Hematopoietic multipotent progenitor cell treated with erythropoietin and hydrocortisone succinate and interleukin-3 and kit ligand, for 8 days (in vitro differentiated cells): ENCODE data around the gene DDC.

Experiments used
- DNase-seq: peaks from one replicate; pipeline ENCODE4 v3.0.0-alpha.2; 2015

DDC gene

DNA sequence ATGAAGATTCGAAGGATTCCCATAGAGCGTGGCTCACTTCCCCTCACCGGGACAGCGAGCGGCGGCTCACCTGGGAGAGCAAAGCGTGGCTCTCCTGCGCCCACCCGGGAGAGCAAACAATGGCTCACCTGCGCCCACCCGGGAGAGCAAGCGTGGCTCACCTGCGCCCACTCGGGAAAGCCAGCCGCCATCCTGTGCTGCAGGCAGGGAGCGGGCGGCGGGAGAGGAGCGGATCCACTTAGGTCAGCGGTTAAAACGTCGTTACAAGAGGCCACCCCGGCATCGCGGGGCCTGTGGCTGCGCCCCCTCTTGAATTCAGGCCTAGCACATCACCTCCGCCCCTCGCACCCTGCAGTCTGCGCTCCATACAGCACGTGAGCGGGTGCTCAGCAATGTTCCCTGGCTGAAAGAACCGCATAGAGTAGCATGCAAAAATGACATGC is 114.6 kb downstream of the DDC start:
- peak; percentile 31 for DNase-seq

GRCh38 chr7:50449881-50450589 is 115.2 kb downstream of the DDC start, which contains the start of gene FIGNL1:
FIGNL1 (minus strand) TSS chr7:50450350; CDS start chr7:50447287, 3,063 bp downstream.
- peak; percentile 86 for DNase-seq

GRCh38 chr7:50449501-50449880 is 115.7 kb downstream of the DDC start:
- DNase-seq, result peak; percentile 15

GRCh38 chr7:50448823-50449222 is 116.4 kb downstream of the DDC start:
- DNase-seq, result no peak

- no peak for DNase-seq
Observed at GRCh38 chr7:50446542-50446960, 118.7 kb downstream of the DDC start.

- no peak for DNase-seq
Observed at GRCh38 chr7:50436133-50436806, 128.9 kb downstream of the DDC start.

DNA sequence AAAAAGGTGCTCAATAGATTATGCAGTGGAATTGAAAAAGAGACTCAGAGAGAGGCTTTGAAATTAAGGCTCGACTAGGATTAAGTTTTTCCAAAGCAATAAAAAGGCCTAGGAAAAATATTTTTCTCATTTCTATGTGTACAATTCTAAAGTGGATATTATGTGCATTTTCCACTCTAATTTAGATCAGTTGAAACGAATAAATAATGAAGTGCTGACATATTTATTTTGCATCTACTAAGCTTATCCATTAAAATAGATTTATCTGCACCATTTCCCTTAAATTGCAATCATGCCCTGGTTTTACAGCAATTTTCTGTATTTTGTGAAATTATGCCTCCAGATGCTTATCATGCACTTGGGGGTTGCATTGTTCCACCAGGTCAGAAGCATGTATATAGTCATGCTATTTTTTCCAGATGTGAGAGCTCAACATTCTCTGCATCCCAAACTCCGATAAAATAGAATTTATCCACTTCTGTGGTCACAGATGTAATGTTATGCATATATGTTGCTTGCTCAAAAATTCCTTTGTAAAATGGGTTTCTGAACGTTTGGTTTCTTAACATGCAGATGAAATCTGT is 133.4 kb downstream of the DDC start:
- no peak for DNase-seq

DNA sequence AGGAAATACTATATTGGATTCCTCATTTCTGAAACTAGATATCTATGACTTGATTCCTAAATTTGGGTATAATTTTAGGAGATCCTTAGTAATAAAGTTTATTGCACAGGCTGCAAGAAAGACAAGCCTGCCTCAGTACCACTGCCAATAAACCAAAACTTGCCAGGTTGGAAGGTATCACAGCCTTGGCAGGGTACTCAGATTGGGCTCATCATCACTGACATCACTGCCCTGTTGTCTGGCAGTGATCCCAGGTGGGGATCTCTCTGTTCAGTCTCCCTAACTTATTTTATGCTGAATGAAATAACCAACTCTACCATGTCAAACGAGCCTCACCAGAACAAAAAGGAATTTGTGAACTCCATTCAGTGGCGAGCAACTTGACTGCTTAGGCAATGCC is 133.9 kb downstream of the DDC start:
- DNase-seq, result no peak

DNA sequence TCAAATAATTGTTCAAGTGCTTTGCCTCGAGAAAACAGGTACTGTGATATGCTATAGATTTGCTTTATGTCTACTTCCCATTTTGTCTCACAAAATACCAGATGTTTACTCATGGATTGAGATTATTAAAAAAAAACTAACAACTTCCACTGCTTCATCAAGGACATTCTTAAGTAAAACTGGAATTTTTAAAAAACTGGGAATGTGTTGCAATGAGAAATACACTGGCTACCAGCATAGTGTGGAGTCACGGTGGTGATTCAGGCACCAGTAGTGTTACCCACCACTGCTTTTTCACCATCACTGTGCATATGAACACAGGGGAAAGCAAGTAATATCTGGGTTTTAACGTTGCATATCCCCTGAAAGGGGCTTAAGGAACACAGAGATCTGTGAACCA is 136.3 kb downstream of the DDC start:
- DNase-seq, result no peak

DNA sequence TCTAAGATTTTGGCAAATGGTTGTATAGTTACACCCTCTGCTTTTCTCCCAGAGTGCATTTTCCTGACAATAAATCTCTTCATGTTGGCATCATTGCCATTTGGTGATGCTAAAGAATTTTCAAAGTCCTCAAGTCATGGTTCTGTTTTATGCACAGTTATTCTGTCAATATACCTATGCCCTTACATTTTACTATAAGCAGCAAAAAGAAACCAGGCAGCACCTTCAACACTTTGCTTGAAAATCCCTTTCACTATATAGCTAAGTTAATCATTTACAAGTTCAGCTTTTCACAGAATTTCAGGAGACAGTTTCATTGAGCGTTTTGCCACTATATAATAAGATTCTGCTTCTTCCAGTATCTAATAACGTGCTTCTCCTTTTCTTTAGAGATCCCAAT is 137.7 kb downstream of the DDC start:
- no peak for DNase-seq

- no peak for DNase-seq
Observed at GRCh38 chr7:50426280-50427045, 138.7 kb downstream of the DDC start.

DNA sequence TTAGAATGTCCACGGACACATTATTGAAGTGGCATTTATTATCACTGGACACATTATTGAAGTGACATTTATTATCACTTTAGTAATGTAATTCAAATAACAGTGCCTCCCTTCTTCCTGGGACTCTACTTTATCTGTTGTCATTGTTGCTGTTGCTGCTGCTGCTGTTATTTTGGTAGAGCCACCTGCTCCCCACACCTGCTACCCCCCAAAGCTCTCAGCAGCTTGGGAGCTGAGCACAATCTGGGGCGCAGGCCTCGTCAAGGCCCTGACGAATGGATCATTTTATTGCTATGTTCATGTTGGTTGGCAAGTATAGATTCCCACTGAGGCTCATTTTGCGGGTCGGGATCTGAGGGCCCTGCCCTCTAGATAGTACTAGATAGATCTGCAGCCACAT is 139.9 kb downstream of the DDC start:
- no peak for DNase-seq

GRCh38 chr7:50423860-50424259 is 141.3 kb downstream of the DDC start:
- DNase-seq, result no peak

DNA sequence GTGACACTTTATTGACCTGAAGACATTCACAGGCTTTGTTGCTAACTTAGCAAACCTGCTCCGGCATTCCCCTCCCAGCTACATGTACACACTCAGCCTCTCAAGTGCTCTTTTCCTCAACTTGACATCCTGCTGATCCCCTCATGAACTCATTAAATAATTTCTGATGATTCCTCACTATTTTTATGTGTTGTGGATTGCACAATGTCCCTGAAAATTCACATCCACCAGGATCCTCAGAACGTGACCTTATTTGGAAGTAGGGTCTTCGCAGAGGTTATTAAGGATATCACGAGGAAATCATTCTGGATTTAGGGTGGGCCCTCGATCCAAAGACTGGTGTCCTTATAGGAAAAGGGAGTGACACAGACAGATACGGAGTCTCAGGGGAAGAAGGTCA is 142.3 kb downstream of the DDC start:
- no peak for DNase-seq

DNA sequence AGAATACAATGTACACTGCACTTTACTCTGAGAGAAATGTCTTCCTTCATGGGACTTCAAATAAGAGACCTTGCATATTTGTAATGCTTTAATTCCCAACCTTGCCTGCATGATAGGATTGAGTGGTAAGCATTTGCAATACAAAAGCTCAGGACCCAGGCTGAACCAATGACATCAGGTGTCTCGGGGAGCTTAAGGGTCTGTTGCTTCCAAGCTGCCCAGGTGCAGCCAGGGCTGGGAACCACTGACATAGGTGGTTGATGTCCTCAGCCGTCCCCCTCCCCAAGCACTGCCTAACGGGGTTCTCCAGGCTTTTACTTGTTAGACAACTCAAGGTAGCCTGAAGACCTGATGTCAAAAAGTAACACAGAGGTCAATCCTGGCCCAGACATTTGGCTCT is 144.2 kb downstream of the DDC start:
- DNase-seq, result no peak

GRCh38 chr7:50418526-50419290 is 146.5 kb downstream of the DDC start:
- no peak for DNase-seq

- DNase-seq, result peak; percentile 88
Observed at GRCh38 chr7:50418086-50418515, 147.1 kb downstream of the DDC start.

GRCh38 chr7:50416527-50417182 is 148.6 kb downstream of the DDC start:
- no peak for DNase-seq

DNA sequence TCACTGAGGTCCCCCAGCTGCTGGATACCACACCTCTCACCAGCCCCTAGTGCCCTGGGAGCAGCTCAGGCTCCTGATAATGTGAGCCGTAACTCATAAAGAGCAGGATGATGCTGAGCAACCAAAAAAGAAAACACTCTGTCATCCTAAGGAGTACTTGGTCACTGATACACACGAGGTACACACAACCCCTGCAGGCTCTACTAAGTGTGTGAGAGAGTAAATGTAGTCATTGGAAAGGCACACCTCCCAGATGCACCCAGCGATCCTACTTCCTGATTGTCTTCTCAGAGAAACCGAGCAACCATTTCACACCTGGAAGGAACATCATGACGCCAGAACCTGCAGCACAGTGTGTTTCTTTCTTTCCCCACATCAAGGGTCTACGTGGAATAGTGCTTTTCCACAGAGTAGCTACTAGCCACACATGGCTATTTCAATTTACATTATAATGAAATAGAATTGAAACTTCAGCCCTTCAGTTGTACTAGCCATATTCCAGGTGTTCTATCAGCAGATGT is 149.3 kb downstream of the DDC start:
- DNase-seq, result no peak

DNA sequence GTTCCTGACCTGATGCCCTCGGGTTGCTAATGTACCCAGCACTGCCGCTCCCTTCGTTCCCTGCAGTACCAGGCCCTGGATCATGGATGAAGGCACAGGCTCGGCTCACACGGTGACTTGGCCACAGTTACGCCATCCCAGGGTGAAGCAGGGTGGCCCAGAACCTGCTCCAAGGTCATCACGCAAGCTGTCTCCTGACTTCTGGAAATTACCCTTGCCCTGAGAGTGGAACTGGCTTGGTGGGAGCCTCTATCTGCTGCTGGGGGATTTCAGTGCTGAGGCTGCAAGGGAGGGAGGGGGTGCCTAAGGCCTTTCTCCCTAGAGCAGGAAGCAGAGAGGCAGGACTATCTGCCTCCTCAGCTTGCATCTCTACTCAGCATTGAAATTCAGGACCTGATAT is 151.6 kb downstream of the DDC start:
- DNase-seq, result no peak

GRCh38 chr7:50412973-50413372 is 152.2 kb downstream of the DDC start:
- no peak for DNase-seq

DNA sequence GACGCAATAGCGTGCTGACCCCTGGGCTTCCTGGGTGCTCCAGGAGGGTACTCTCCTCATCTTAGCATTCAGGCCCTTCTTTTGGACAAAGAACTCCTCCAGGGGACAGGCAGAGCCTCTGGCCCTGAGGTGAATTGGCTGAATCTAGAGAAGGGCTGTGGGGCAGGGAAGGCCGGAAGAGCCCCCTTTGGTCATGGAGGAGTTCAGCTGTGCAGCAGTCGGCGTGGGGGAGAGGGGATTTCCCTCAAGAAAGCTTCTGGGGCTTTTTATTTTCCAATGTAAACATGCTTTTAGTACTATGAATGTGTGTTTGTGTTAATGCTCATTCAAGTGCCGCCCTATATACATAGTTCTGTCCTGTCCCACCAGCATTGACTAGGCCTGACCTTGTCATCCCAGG is 153.9 kb downstream of the DDC start:
- no peak for DNase-seq
